ENCODE results near the gene NSD1.
"Not testable (repeated sequence)": the region's sequence is repeated elsewhere in the genome, so short reads cannot be mapped to it uniquely, and the experiment has no call there.

The NSD1 gene

DNA sequence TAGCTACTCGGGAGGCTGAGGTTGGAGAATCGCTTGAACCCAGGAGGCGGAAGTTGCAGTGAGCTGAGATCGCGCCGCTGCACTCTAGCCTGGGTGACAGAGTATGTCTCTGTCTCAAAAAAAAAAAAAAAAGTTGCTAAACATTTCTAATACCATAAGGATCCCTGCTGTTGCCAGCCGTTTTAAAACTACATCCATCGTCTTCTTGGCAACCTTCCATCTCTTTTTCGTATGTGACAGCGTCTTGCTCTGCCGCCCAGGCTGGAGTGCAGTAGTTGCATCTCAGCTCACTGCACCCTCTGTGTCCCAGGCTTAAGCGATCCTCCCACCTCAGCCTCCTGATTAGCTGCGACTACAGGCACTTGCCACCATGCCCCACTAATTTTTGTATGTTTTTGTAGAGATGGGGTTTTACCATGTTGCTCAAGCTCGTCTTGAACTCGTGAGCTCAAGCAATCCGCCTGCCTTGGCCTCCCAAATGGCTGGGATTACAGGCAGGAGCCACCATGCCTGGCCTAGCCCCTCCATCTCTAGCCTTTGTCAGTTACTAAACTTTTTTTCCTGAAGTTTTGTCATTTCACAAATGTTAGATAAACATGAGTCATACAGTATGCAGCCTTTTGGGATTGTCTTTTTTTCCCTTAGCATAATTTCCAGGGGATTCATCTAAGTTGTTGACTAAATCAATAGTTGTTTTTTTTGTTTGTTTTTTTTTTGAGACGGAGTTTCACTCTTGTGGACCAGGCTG, 13.5 kb downstream of the NSD1 start:
- H3K36me3 Mint-ChIP-seq (ENCODE audit: low read depth) = peaks cover 77% of the 10 kb centered on the region
- DNase-seq = no peak
- H3K9me3 Mint-ChIP-seq = no peaks in the 10 kb centered on the region
- TF ChIP-seq, protein P1, sequence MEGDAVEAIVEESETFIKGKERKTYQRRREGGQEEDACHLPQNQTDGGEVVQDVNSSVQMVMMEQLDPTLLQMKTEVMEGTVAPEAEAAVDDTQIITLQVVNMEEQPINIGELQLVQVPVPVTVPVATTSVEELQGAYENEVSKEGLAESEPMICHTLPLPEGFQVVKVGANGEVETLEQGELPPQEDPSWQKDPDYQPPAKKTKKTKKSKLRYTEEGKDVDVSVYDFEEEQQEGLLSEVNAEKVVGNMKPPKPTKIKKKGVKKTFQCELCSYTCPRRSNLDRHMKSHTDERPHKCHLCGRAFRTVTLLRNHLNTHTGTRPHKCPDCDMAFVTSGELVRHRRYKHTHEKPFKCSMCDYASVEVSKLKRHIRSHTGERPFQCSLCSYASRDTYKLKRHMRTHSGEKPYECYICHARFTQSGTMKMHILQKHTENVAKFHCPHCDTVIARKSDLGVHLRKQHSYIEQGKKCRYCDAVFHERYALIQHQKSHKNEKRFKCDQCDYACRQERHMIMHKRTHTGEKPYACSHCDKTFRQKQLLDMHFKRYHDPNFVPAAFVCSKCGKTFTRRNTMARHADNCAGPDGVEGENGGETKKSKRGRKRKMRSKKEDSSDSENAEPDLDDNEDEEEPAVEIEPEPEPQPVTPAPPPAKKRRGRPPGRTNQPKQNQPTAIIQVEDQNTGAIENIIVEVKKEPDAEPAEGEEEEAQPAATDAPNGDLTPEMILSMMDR (IDR thresholded peaks at IDR 0.05) = no peak
- H3K4me3 Mint-ChIP-seq = no peak overlapping the region
- H3K27me3 Mint-ChIP-seq (ENCODE audit: low read depth, poor library complexity) = peaks cover 3% of the 10 kb centered on the region
- H3K4me1 Mint-ChIP-seq = peaks cover 13% of the 10 kb centered on the region
- H3K27ac Mint-ChIP-seq = peak overlapping the region; percentile 54

DNA sequence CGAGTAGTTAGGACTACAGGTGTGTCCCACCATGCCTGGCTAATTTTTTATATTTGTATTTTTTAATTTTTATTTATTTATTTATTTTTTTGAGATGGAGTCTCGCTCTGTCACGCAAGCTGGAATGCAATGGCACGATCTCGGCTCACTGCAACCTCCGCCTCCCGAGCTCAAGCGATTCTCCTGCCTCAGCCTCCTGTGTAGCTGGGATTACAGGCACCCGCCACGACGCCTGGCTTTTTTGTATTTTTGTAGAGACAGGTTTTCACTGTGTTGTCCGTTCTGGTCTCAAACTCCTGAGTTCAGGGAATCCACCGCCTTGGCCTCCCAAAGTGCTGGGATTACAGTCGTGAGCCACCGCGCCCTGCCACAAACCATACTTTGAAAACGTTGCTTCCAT, 16.5 kb downstream of the NSD1 start:
- H3K4me3 Mint-ChIP-seq; DNase-seq; H3K9me3 Mint-ChIP-seq; H3K27me3 Mint-ChIP-seq (ENCODE audit: low read depth, poor library complexity); H3K4me1 Mint-ChIP-seq: not testable (repeated sequence)
- peaks cover 61% of the 10 kb centered on the region for H3K36me3 Mint-ChIP-seq (ENCODE audit: low read depth)
- H3K27ac Mint-ChIP-seq = peak overlapping the region; percentile 83

DNA sequence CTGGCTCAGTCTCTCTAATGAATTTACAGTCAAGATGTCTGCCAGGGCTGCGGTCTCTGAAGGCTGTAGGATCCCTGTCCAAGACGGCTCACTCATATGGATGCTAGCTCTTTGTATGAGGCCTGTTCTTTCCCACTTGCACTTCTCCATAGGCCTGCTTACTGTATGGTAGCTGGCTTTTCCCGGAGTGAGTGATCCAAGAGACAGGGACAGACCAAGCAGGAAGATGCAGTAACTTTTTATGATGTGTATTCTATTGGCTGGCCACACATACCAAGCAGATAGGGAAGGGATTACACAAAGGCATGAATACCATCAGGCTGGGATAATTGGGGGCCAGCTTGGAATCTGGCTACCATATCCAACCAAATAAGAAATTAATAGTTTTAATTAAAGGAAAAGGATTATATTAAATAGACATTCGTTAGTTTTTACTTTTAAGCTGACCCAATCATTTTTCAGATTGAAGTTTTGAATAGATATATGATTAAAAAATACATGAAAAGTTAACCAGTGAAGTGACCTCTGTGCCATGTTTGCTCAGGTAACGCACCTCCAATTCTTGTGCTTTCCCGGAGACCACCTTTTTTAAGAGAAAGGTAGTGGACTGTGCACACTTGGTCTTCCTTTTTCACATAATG, 20.6 kb downstream of the NSD1 start:
- no peak for DNase-seq
- Mint-ChIP-seq H3K9me3 (no peaks in the 10 kb centered on the region), H3K27me3 (ENCODE audit: low read depth, poor library complexity) (no peaks in the 10 kb centered on the region), H3K4me1 (peaks cover 5% of the 10 kb centered on the region), H3K4me3 (no peak overlapping the region), H3K27ac (peak overlapping the region; percentile 13), H3K36me3 (ENCODE audit: low read depth) (peaks cover 45% of the 10 kb centered on the region)
- TF ChIP-seq, protein P1 (IDR thresholded peaks at IDR 0.05) = no peak

- TF ChIP-seq, protein P1 (IDR thresholded peaks at IDR 0.05) = no peak
- no peak overlapping the region for H3K4me3 Mint-ChIP-seq
These were observed 28.8 kb downstream of the NSD1 start for GRCh38 chr5:177162379-177162778.

DNA sequence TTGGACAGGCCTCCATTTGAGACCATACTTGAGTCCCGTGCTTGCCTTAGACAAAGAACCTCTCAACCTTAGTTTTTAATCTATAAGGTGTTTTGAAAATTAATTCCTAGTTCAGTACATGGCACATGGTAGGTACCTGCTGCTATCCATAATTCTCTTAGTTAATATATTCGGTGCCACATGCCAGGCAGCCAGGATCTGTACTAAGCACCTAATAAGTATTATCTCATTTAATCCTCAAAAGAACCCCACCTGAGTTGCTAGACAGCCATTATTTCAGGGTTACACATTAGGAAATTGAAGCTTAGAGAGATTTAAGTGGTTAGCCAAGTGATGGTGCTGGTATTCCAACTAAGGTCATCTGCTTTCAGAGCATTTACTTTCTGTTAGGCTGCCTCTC, 29.9 kb downstream of the NSD1 start:
- Mint-ChIP-seq H3K9me3 (no peaks in the 10 kb centered on the region), H3K4me3 (no peak overlapping the region)

More at GRCh38 chr5:177162379-177162778, 28.8 kb downstream of the NSD1 start:
- H3K9me3 Mint-ChIP-seq = no peaks in the 10 kb centered on the region
- no peak for DNase-seq
- H3K36me3 Mint-ChIP-seq (ENCODE audit: low read depth) = peaks cover 43% of the 10 kb centered on the region
- H3K27me3 Mint-ChIP-seq (ENCODE audit: low read depth, poor library complexity) = no peaks in the 10 kb centered on the region
- no peaks in the 10 kb centered on the region for H3K4me1 Mint-ChIP-seq
- H3K27ac Mint-ChIP-seq = peak overlapping the region; percentile 82

DNA sequence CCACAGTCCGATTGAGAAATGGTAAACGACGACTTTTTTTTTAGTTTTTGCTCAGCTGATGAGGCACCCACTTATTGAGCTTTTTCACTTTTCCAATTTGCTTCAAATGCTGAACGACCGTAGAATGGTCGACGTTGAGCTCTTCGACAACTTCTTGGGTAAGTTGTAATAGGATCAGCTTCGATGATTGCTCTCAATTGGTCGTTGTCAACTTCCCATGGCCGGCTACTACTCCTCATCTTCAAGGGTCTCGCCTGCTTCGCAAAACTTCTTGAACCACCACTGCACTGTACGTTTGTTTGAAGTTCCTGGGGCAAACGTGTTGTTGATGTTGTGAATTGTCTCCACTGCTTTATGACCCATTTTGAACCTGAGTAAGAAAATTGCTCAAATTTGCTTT, 35.7 kb downstream of the NSD1 start:
- TF ChIP-seq, protein P1 (IDR thresholded peaks at IDR 0.05) = no peak
- Mint-ChIP-seq H3K27me3 (ENCODE audit: low read depth, poor library complexity) (peaks cover 3% of the 10 kb centered on the region), H3K4me1 (no peaks in the 10 kb centered on the region), H3K4me3 (no peak overlapping the region), H3K27ac (no peak overlapping the region), H3K9me3 (no peaks in the 10 kb centered on the region), H3K36me3 (ENCODE audit: low read depth) (peaks cover 87% of the 10 kb centered on the region)
- no peak for DNase-seq

More for the DNA sequence above, 29.9 kb downstream of the NSD1 start:
- Mint-ChIP-seq H3K36me3 (ENCODE audit: low read depth) (peaks cover 45% of the 10 kb centered on the region), H3K27ac (no peak overlapping the region), H3K27me3 (ENCODE audit: low read depth, poor library complexity) (no peaks in the 10 kb centered on the region), H3K4me1 (no peaks in the 10 kb centered on the region)
- no peak for DNase-seq
- TF ChIP-seq, protein P1 (IDR thresholded peaks at IDR 0.05) = no peak

All from nephron progenitor cell (in vitro differentiated cells).